Transverse colon (tissue), 4 donors: ENCODE data around the gene PLCXD1. TPM values are rescaled to one million over a fixed set of nuclear protein-coding genes. Genes with fewer than 3 reads are reported as not detected.
A peak's percentile ranks its signal among the peaks of the same experiment; 100 is the strongest.

Source experiments
- DNase-seq: peaks from one replicate; pipeline ENCODE4 v3.0.0-alpha.2; 2019
- H3K27ac ChIP-seq, 4 donors: fragments of 200-600 bp; sonication (generic); 2 replicates each; pipeline ENCODE4 v1.5.1; 2016 to 2018; ENCODE audit warnings: inconsistent platforms in 4 of 4
- H3K27me3 ChIP-seq: fragments of 200-600 bp; sonication (generic); 2 replicates; pipeline ENCODE4 v1.5.1; 2017; ENCODE audit warnings: inconsistent platforms
- H3K36me3 ChIP-seq, 4 donors: fragments of 200-600 bp; sonication (generic); 2 replicates each; pipeline ENCODE4 v1.5.1; 2017 to 2019; ENCODE audit warnings: inconsistent platforms in 4 of 4
- H3K4me1 ChIP-seq, 4 donors: fragments of 200-600 bp; sonication (generic); 2 replicates each; pipeline ENCODE4 v1.5.1; 2017 to 2020; ENCODE audit warnings: inconsistent platforms in 4 of 4
- H3K4me3 ChIP-seq, 4 donors: fragments of 200-600 bp; sonication (generic); 1 replicate in 1 of 4; 2 replicates in 3 of 4; pipeline versions ENCODE4 v1.5.1 to v1.6.1; 2017 to 2019; ENCODE audit warnings: inconsistent platforms in 4 of 4
- H3K9me3 ChIP-seq, 2 donors: fragments of 200-600 bp; sonication (generic); 2 replicates each; pipeline ENCODE4 v1.5.1; 2017 to 2019; ENCODE audit warnings: inconsistent platforms in 2 of 2
- EP300 ChIP-seq: sonication (generic); formaldehyde crosslinking; IDR thresholded peaks from one replicate; pipeline ENCODE4 v1.6.1; 2017; ENCODE audit warnings: antibody characterized with exemption, low read depth
- POLR2A ChIP-seq: fragments of 450-650 bp; IDR thresholded peaks from one replicate; pipeline ENCODE4 v1.6.1; 2016; ENCODE audit warnings: antibody characterized with exemption, mild to moderate bottlenecking, moderate library complexity
- POLR2AphosphoS5 ChIP-seq, 3 donors: sonication (generic); formaldehyde crosslinking; IDR thresholded peaks; one replicate each; pipeline ENCODE4 v1.6.1; 2016; ENCODE audit warnings: antibody characterized with exemption in 3 of 3
- WGBS, 2 donors: methylation state at CpG; one replicate each; pipeline ENCODE4 v1.1.5; 2018; ENCODE audit warnings: low coverage in 1 of 2; 5-methylcytosine and 5-hydroxymethylcytosine counted together
- in situ Hi-C, 4 donors: fragments of 200-750 bp; cut with MboI; loops; one replicate each; pipeline versions ENCODE4 v1.15.0 to v1.15.1; 2017; ENCODE audit warnings: low sequenced_read_pairs in 3 of 4, low pct_ligation_motif_present in 1 of 4, low pct_unique_long_range_greater_than_20kb in 1 of 4
- intact Hi-C: fragments of 100-400 bp; cut with DNase I; formaldehyde crosslinking; loops from one replicate; pipeline ENCODE4 v1.15.1; 2023; ENCODE audit warnings: low total_unique reads
- total RNA-seq, 4 donors: library from RNA; depleted of rRNA; stranded (reverse); fragments of >200 nt; gene quantifications; one replicate each; pipeline ENCODE4 v1.1.0, GENCODE V29; 2016
- TF ChIP-seq, protein P1 (sequence below), 5 experiments: fragments of 200-600 bp in 3 of 5; fragments of 450-650 bp in 2 of 5; sonication (generic) in 3 of 5; IDR thresholded peaks; 1 replicate in 2 of 5; 2 replicates in 3 of 5; pipeline ENCODE4 v1.5.1; 2016 to 2017; ENCODE audit warnings: antibody characterized with exemption in 5 of 5, inconsistent platforms in 3 of 5, mild to moderate bottlenecking in 2 of 5, moderate library complexity in 1 of 5

Gene PLCXD1
- total RNA-seq, 4 donors from 2014 or later: 3.8 to 21.3 (median 13.8) TPM

DNA sequence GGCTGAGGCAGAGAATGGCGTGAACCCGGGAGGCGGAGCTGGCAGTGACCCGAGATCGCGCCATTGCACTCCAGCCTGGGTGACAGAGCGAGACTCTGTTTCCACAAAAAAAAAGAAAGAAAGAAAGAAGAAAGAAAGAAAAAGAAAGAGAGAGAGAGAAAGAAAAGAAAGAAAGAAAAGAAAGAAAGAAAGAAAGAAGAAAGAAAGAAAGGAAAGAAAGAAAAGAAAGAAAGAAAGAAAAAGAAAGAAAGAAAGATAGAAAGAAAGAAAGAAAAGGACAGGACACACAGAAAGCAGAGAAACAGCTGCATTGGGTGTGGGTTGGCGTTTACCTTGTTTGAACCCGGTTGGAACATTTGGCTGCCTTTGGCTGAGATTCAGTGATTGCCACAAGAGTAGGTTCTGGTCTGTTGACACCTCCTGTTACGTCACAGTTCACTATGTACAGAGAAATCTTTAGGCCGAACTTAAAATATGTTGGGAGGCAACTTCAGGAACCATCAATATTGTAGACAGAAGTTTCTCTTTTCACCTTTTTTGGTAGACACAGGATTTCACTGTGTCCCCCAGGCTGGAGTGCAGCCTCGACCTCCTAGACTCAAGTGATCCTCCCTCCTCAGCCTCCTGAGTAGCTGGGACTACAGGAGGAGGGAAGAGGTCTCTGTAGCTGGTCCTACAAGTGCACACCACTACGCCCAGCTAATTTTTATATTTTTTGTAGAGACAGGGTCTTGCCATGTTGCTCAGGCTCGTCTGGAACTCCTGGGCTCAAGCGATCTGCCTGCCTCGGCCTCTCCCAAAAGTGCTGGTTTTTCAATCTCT is 16.3 kb upstream of the PLCXD1 start:
- DNase-seq: no peak
- TF ChIP-seq POLR2AphosphoS5 (IDR thresholded peaks at IDR 0.05) (no peak), EP300 (no peak), POLR2A (no peak)
- TF ChIP-seq, protein P1, sequence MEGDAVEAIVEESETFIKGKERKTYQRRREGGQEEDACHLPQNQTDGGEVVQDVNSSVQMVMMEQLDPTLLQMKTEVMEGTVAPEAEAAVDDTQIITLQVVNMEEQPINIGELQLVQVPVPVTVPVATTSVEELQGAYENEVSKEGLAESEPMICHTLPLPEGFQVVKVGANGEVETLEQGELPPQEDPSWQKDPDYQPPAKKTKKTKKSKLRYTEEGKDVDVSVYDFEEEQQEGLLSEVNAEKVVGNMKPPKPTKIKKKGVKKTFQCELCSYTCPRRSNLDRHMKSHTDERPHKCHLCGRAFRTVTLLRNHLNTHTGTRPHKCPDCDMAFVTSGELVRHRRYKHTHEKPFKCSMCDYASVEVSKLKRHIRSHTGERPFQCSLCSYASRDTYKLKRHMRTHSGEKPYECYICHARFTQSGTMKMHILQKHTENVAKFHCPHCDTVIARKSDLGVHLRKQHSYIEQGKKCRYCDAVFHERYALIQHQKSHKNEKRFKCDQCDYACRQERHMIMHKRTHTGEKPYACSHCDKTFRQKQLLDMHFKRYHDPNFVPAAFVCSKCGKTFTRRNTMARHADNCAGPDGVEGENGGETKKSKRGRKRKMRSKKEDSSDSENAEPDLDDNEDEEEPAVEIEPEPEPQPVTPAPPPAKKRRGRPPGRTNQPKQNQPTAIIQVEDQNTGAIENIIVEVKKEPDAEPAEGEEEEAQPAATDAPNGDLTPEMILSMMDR (IDR thresholded peaks at IDR 0.05): no peak
- Histone ChIP-seq H3K27ac (no peak overlapping the region), H3K36me3 (no peaks in the 10 kb centered on the region), H3K4me1 (peaks cover 0 to 13% (median 3%) of the 10 kb centered on the region in 4 donors), H3K27me3 (no peaks in the 10 kb centered on the region), H3K9me3 (no peaks in the 10 kb centered on the region), H3K4me3 (no peak overlapping the region)
- 71 to 78% methylated on average over 13 to 16 of the region's 16 CpGs for WGBS, 2 donors
- intact Hi-C loops: no loop called here
- in situ Hi-C loops: no loop called here

DNA sequence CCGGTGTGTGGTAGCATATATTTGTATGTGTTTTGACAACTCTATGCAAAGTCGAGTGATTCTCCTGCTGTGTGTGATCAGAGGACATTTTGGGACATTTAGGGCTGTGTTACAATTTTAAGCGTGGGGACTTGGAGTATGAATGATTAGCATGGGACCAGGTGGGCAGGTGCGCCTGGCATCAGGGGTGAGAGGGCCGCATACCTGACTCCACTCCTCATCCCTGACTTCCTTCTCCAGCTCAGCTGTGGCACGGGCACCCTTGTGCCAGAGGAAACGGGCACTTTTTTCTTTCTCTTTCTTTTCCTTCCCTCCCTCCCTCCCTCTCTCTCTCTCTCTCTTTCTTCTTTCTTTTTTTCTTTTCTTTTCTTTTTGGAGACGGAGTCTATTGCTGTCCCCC is 15.7 kb upstream of the PLCXD1 start:
- 79 to 84% methylated on average over 4 to 8 of the region's 8 CpGs for WGBS, 2 donors

DNA sequence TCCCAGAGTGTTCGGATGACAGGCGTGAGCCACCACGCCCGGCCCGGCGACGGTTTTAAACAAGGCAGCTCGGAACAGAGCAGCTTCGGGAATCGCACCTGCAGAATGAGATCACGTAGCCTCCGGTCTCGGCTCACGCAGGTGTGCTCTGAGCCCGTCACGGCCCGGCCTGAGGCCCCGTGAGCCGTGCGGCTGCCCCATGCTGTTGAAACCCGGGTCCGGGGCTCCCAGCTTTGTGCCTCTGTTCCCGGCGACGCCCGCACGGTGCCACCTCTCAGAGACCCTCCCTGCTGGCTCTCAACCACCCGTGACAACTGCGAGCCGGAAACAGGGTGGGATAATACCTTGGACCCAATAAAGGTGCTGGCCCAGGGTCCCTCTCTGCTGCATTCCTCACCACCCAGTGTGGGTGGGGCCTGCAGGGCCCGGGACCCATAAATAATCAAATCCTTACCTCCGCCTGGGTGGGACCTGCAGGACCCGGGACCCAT is 13.4 kb upstream of the PLCXD1 start:
- intact Hi-C loops: no loop called here
- WGBS, 2 donors: 75 to 87% methylated on average over 11 to 18 of the region's 33 CpGs
- Histone ChIP-seq H3K4me3 (no peak overlapping the region), H3K36me3 (no peaks in the 10 kb centered on the region), H3K9me3 (no peaks in the 10 kb centered on the region), H3K4me1 (peaks cover 0 to 5% (median 0%) of the 10 kb centered on the region in 4 donors), H3K27ac (peak overlapping the region in 1 of 4 donors; percentile 64), H3K27me3 (no peaks in the 10 kb centered on the region)
- in situ Hi-C loops: no loop called here
- no peak for TF ChIP-seq POLR2A
- TF ChIP-seq, protein P1 (IDR thresholded peaks at IDR 0.05): no peak
- no peak for TF ChIP-seq POLR2AphosphoS5 (IDR thresholded peaks at IDR 0.05)
- no peak for TF ChIP-seq EP300
- DNase-seq: peak; percentile 44

More for the DNA sequence above, 15.7 kb upstream of the PLCXD1 start:
- peaks cover 0 to 13% (median 3%) of the 10 kb centered on the region in 4 donors for H3K4me1 ChIP-seq
- no peak for DNase-seq
- in situ Hi-C loops: no loop called here
- no peaks in the 10 kb centered on the region for H3K27me3 ChIP-seq
- intact Hi-C loops: no loop called here
- H3K4me3 ChIP-seq: no peak overlapping the region
- no peaks in the 10 kb centered on the region for H3K36me3 ChIP-seq
- no peak overlapping the region for H3K27ac ChIP-seq
- no peaks in the 10 kb centered on the region for H3K9me3 ChIP-seq
- TF ChIP-seq POLR2A (no peak), EP300 (no peak), POLR2AphosphoS5 (IDR thresholded peaks at IDR 0.05) (no peak)
- TF ChIP-seq, protein P1 (IDR thresholded peaks at IDR 0.05): no peak

DNA sequence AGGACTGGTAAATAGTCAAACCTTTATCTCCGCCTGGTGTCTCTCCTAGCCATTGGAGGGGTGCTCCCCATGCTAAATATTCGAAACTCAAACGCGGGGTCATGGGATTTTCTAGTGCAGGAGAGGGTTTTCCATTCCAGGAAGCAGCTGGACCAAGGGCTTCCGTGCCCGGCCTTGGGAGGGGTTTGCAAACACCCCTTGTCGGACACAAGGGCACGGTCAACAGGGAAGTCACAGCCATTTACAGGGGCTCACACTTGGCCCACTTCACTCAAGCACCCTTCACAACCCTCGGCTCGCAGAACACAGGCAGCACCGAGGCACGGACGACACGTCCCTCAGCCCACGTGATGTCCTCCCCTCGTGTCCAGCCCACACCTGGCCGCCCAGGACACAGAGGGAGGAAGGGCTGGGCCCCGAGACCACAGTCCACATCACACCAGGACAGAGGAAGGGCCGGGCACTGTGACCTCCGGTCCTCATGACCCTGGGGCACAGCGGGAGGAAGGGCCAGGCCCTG is 10.3 kb upstream of the PLCXD1 start:
- intact Hi-C loops: no loop called here
- DNase-seq: no peak
- H3K4me1 ChIP-seq: peaks cover 5 to 11% (median 10%) of the 10 kb centered on the region in 4 donors
- H3K9me3 ChIP-seq: no peaks in the 10 kb centered on the region
- H3K36me3 ChIP-seq: no peaks in the 10 kb centered on the region
- H3K27ac ChIP-seq: no peak overlapping the region
- in situ Hi-C loops: no loop called here
- H3K4me3 ChIP-seq: no peak overlapping the region
- 89% methylated on average over 19 of the region's 21 CpGs; no CpG with 5 or more reads in 1 of the 2 donors for WGBS, 2 donors
- no peaks in the 10 kb centered on the region for H3K27me3 ChIP-seq
- TF ChIP-seq EP300: no peak
- TF ChIP-seq POLR2A: no peak
- TF ChIP-seq, protein P1 (IDR thresholded peaks at IDR 0.05): no peak
- no peak for TF ChIP-seq POLR2AphosphoS5 (IDR thresholded peaks at IDR 0.05)
